Naive B cell (primary cell): ENCODE results near the gene RDH13. TPM values are rescaled to one million over a fixed set of nuclear protein-coding genes. Genes with fewer than 3 reads are reported as not detected.
A peak's percentile ranks its signal among the peaks of the same experiment; 100 is the strongest.
"Not testable (repeated sequence)": the region's sequence is repeated elsewhere in the genome, so short reads cannot be mapped to it uniquely, and the experiment has no call there.

ENCODE experiments used
- ATAC-seq, 2 donors: fragments of 150-1000 bp; cut with Tn5 transposase; 2 replicates each; pipeline ENCODE4 v1.10.0; 2021; ENCODE audit warnings: low read depth in 2 of 2, mild to moderate bottlenecking in 2 of 2, moderate library complexity in 2 of 2
- DNase-seq: peaks from one replicate; pipeline ENCODE4 v3.0.0; 2022
- H3K27ac Mint-ChIP-seq, 6 donors: one replicate each; pipeline ENCODE4 v1.8.0; 2020 to 2022; ENCODE audit warnings: mild to moderate bottlenecking in 6 of 6, mixed read lengths in 6 of 6, moderate library complexity in 5 of 6, inconsistent platforms in 2 of 6
- H3K27me3 Mint-ChIP-seq, 3 donors: one replicate each; pipeline ENCODE4 v1.8.0; 2021 to 2022; ENCODE audit warnings: mixed read lengths in 3 of 3, mild to moderate bottlenecking in 1 of 3
- H3K36me3 Mint-ChIP-seq, 2 donors: one replicate each; pipeline ENCODE4 v1.8.0; 2020 to 2022; ENCODE audit warnings: mixed read lengths in 2 of 2, inconsistent platforms in 1 of 2, mild to moderate bottlenecking in 1 of 2
- H3K4me1 Mint-ChIP-seq, 3 donors: one replicate each; pipeline ENCODE4 v1.8.0; 2020 to 2022; ENCODE audit warnings: mixed read lengths in 3 of 3, inconsistent platforms in 1 of 3, mild to moderate bottlenecking in 1 of 3, moderate library complexity in 1 of 3
- H3K4me3 Mint-ChIP-seq, 8 donors: one replicate each; pipeline ENCODE4 v1.8.0; 2020 to 2022; ENCODE audit warnings: mild to moderate bottlenecking in 8 of 8, mixed read lengths in 8 of 8, moderate library complexity in 8 of 8, inconsistent platforms in 2 of 8
- H3K9me3 Mint-ChIP-seq, 7 donors: one replicate each; pipeline ENCODE4 v1.8.0; 2020 to 2022; ENCODE audit warnings: mixed read lengths in 7 of 7, mild to moderate bottlenecking in 5 of 7, inconsistent platforms in 2 of 7, moderate library complexity in 1 of 7
- polyA plus RNA-seq, 6 donors: library from polyadenylated mRNA; unstranded; fragments of 300-500 nt; fragmentation: Illumina TruSeq; gene quantifications; one replicate each; pipeline ENCODE4 v1.2.3, GENCODE V29; 2021; ENCODE audit warnings: low read depth in 6 of 6

RDH13 gene, protein sequence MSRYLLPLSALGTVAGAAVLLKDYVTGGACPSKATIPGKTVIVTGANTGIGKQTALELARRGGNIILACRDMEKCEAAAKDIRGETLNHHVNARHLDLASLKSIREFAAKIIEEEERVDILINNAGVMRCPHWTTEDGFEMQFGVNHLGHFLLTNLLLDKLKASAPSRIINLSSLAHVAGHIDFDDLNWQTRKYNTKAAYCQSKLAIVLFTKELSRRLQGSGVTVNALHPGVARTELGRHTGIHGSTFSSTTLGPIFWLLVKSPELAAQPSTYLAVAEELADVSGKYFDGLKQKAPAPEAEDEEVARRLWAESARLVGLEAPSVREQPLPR
- 10 to 100 TPM in 1 of 6 donors, 1 to 10 TPM in 5; 2.7 to 20.4 (median 8.4) TPM for polyA plus RNA-seq

DNA sequence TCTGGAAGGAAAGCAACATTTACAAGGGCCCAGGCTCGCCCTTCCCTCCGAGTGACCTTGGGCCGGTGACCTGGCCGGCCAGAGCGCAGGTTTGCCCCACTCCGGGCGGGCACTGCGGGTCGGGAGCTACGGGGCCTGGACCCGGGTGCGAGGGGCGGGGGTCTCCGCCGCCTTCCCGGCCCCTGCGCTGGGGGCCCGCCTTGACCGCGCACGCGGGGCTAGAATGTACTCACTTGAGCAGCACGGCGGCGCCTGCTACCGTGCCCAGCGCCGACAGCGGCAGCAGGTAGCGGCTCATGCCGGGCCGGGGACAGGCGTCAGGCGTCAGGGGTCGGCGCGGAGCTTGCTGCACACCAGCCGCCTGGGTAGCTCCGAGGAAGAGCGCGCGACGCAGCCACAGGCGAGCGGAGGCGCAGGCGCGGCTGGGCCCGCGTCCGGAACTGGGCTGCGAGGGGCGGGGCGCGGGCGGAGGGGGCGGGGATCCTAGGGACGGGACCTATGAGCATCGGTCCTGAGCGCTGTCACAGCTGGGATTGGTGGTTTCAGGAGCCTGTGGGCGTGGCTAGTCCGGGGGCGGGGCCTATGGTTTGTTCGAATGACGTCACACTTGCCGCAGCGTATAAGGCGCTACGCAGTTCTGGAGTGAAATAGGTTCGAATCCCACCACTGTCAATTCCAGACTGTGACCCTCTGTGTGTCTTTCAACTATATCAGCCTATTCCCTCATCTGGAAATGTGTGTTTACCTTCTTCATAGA is at the start of gene RDH13:
RDH13 (minus strand) TSS at position 414 of the 757 bp plus-strand sequence; CDS start at position 298, 116 bp downstream.
- Mint-ChIP-seq H3K36me3 (peaks cover 0 to 8% of the 10 kb centered on the region in 2 donors), H3K4me3 (peak within 1 kb of the TSS; percentile 80 to 95 (median 86)), H3K9me3 (peaks cover 0 to 6% (median 4%) of the 10 kb centered on the region in 7 donors), H3K4me1 (peaks cover 3 to 26% (median 11%) of the 10 kb centered on the region in 3 donors), H3K27ac (peak within 1 kb of the TSS; percentile 33 to 94 (median 84)), H3K27me3 (peaks cover 16 to 24% (median 23%) of the 10 kb centered on the region in 3 donors)
- DNase-seq (peak; percentile 95), ATAC-seq (peak; percentile 97 to 98)

DNA sequence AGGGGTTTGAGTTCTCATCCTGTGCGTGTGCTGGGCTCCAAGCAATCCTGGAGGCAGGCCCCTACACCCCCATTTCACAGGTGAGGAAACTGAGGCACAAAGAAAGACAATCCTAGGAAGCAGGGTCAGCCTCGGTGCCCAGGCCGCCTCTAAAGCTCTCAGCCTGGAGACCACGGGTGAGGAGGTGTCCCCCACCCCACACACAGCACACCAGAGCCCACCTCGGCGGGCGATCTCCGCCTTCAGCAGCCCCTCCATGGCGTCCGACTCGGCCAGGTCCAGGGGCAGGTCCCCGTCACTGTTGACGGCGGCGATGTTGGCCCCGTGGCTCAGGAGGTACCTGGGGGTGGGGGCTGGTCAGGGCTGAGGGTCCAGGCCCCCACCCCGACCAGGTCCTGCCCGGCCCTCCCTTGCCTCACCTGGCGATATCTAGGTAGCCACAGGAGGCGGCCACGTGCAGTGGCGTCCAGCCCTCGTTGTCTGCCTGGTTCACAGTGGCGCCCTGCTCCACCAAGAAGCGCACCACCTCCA is 49.4 kb upstream of the RDH13 start:
- Mint-ChIP-seq H3K4me1 (peaks cover 32 to 59% (median 42%) of the 10 kb centered on the region in 3 donors), H3K27me3 (no peaks in the 10 kb centered on the region), H3K4me3 (no peak overlapping the region), H3K27ac (no peak overlapping the region), H3K9me3 (no peaks in the 10 kb centered on the region), H3K36me3 (peaks cover 0 to 7% of the 10 kb centered on the region in 2 donors)
- no peak for DNase-seq
- ATAC-seq, result no peak

DNA sequence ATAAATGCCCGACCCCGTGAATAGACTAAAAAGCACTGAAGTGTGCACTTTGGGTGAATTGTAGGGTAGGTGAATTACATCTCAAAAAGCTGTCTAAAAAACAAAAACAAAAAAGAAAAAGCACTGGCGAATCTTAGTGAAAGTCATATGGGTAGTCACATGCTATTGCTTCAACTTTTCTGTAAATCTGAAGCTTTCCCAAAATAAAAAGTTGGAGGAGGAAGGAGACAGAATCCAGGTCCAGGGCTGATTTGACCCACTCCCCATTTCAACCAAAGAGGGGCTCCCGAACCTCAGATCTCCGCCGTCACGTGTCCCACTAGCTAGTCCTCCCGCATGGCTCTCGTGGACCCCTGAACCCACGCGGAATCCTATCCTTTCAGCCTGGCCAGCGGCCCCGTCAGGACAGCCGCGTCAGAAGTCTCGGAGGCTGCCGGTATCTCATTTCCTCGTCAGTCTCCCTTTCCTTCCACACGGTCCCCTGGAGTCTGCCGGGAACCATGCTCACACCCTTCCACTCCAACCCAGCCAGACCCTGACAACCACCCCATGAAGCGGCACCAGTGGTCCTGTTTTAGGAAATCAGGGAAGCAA is 48.4 kb upstream of the RDH13 start:
- DNase-seq, result no peak
- no peak for ATAC-seq
- no peaks in the 10 kb centered on the region for H3K27me3 Mint-ChIP-seq
- peak overlapping the region in 1 of 8 donors; percentile 21 for H3K4me3 Mint-ChIP-seq
- H3K27ac Mint-ChIP-seq, result no peak overlapping the region
- H3K9me3 Mint-ChIP-seq, result no peaks in the 10 kb centered on the region
- peaks cover 31 to 52% (median 36%) of the 10 kb centered on the region in 3 donors for H3K4me1 Mint-ChIP-seq
- H3K36me3 Mint-ChIP-seq, result peaks cover 0 to 6% of the 10 kb centered on the region in 2 donors

DNA sequence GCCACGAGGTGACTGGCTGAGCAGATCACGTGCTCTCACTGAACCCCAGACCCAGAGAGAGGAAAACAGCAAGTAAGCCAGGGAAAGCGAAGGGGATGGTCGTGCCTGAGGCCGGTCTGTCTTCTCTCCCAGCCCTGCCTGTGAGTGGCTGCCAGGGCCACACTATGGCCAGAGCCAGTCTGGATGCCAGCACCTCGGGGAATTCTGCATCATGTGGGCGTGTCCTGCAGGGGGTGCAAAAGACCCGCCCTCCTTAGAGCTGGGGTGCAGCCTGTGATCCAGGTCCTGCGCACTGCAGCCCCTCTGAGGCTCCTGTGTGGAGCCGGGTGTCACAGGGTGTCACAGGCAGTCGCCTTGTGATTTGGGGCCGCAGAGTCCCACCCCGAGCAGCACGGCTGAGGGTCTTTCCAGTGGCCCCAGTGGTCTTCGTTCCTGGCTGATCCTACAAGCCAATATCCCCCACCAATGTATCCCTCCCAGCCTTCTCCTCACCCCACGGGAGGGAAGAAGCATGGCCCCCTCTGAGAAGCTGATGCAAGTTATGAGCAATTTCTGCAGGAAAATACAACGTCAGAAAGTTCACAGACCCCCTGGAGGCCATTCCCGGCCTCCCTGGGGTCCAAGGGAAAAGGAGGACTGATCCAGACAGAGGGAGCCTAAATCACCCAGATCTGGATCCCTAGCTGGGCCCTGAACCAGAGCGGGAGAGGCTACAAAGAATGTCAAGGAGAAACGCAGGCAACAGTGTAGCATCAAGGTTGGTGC is 46.8 kb upstream of the RDH13 start:
- no peak overlapping the region for H3K4me3 Mint-ChIP-seq
- H3K27ac Mint-ChIP-seq, result no peak overlapping the region
- no peaks in the 10 kb centered on the region for H3K27me3 Mint-ChIP-seq
- H3K36me3 Mint-ChIP-seq, result peaks cover 0 to 13% of the 10 kb centered on the region in 2 donors
- no peaks in the 10 kb centered on the region for H3K9me3 Mint-ChIP-seq
- no peak for DNase-seq
- peaks cover 15 to 35% (median 21%) of the 10 kb centered on the region in 3 donors for H3K4me1 Mint-ChIP-seq
- no peak for ATAC-seq

DNA sequence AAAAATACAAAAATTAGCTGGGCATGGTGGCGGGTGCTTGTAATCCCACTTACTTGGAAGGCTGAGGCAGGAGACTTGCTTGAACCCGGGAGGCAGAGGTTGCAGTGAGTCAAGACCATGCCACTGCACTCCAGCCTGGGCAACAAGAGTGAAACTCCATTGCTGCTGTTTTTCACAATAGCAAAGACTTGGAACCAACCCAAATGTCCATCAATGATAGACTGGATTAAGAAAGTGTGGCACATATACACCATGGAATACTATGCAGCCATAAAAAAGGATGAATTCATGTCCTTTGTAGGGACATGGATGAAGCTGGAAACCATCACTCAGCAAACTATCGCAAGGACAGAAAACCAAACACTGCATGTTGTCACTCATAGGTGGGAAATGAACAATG is 44.3 kb upstream of the RDH13 start:
- H3K36me3 Mint-ChIP-seq, result peaks cover 0 to 13% of the 10 kb centered on the region in 2 donors
- not testable (repeated sequence) for H3K27ac Mint-ChIP-seq, H3K27me3 Mint-ChIP-seq, H3K4me3 Mint-ChIP-seq, ATAC-seq, DNase-seq, H3K9me3 Mint-ChIP-seq
- peaks cover 10 to 23% (median 13%) of the 10 kb centered on the region in 3 donors for H3K4me1 Mint-ChIP-seq

DNA sequence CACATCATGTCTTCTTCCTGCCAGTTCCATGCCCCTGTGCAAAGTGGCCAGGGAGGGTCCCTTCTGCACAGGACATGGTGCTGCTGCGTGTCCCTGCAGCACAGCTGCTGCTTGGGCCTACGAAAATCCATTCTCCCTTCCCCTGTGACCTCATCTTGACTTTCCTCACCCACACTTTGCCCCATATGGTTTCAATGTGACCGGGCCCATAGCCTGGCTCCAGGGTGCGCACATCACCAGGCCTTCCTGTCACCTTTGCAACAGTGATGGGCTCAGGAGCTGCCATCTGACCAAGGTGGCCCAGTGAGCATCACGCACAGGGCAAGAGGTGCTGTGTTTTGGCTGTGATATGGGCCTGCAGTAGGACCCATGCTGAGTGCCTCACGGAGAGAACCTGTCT is 43.6 kb upstream of the RDH13 start:
- Mint-ChIP-seq H3K36me3 (peaks cover 0 to 13% of the 10 kb centered on the region in 2 donors), H3K4me3 (peak overlapping the region in 1 of 8 donors; percentile 26), H3K27ac (no peak overlapping the region), H3K4me1 (peaks cover 8 to 22% (median 17%) of the 10 kb centered on the region in 3 donors), H3K27me3 (no peaks in the 10 kb centered on the region), H3K9me3 (peaks cover 0 to 1% (median 0%) of the 10 kb centered on the region in 7 donors)
- DNase-seq (no peak), ATAC-seq (no peak)

DNA sequence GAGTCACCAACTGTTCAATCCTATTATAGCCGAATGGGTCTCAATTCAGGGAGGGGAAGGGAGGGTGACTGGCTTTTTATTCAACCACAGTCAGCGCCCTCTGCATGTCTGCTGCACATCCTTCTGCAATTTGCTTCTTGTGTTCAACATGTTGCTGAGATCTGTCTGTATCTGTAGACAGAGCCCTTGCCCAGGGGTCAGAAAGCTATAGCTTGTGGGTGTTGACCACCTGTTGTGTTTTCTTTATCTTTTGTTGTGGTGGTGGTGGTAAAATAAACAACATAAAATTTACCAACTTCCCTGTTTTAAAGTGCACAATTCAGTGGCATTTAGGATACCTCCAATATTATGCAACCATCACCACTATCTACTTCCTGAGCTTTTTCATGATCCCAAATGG is 42.3 kb upstream of the RDH13 start:
- Mint-ChIP-seq H3K4me1 (peaks cover 6 to 13% (median 10%) of the 10 kb centered on the region in 3 donors), H3K4me3 (no peak overlapping the region), H3K27me3 (no peaks in the 10 kb centered on the region), H3K9me3 (peaks cover 0 to 1% (median 0%) of the 10 kb centered on the region in 7 donors), H3K27ac (no peak overlapping the region), H3K36me3 (peaks cover 0 to 13% of the 10 kb centered on the region in 2 donors)
- ATAC-seq (no peak), DNase-seq (no peak)

DNA sequence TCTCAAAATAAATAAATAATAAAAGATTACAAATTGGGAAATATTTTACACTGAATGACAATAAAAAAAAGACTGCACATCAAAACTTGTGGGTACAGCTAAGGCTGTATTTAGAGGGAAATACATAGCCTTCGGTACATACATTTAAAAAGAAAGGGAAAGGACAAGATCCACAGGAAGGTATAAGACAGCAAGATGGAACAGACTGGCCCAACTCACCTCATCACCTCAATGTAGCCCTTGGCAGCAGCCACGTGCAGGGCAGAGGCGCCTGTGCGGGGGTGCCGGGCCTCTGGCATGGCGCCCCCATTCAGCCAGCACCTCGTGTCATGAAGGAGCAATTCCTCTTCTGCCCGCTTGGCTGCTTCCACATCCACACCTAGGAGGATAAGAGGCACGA is 40.2 kb upstream of the RDH13 start:
- peak overlapping the region in 1 of 6 donors; percentile 72 for H3K27ac Mint-ChIP-seq
- peaks cover 0 to 12% (median 0%) of the 10 kb centered on the region in 3 donors for H3K4me1 Mint-ChIP-seq
- H3K4me3 Mint-ChIP-seq, result no peak overlapping the region
- peaks cover 0 to 1% (median 0%) of the 10 kb centered on the region in 7 donors for H3K9me3 Mint-ChIP-seq
- ATAC-seq (no peak), DNase-seq (no peak)
- H3K27me3 Mint-ChIP-seq, result no peaks in the 10 kb centered on the region
- H3K36me3 Mint-ChIP-seq, result peaks cover 0 to 14% of the 10 kb centered on the region in 2 donors

DNA sequence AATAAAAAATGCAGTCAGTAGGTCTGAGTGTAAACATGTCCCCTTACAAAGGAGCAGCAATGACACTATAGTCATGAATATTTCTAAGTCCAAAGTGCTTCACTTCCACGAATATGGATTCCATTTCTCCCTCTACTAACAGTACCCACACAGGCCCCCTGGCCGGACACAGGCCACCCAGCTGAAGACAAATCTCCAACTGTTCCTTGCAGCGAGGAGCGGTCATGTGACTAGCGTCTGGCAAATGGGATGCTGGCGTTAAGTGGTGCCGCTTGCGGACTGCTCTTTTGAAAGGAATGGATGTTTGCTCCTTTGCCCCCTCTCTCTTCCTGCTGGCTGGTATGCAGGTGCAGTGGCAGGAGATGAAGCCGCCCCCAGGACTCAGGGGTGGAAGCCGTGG is 38.3 kb upstream of the RDH13 start:
- peaks cover 0 to 14% of the 10 kb centered on the region in 2 donors for H3K36me3 Mint-ChIP-seq
- ATAC-seq, result no peak
- no peak for DNase-seq

DNA sequence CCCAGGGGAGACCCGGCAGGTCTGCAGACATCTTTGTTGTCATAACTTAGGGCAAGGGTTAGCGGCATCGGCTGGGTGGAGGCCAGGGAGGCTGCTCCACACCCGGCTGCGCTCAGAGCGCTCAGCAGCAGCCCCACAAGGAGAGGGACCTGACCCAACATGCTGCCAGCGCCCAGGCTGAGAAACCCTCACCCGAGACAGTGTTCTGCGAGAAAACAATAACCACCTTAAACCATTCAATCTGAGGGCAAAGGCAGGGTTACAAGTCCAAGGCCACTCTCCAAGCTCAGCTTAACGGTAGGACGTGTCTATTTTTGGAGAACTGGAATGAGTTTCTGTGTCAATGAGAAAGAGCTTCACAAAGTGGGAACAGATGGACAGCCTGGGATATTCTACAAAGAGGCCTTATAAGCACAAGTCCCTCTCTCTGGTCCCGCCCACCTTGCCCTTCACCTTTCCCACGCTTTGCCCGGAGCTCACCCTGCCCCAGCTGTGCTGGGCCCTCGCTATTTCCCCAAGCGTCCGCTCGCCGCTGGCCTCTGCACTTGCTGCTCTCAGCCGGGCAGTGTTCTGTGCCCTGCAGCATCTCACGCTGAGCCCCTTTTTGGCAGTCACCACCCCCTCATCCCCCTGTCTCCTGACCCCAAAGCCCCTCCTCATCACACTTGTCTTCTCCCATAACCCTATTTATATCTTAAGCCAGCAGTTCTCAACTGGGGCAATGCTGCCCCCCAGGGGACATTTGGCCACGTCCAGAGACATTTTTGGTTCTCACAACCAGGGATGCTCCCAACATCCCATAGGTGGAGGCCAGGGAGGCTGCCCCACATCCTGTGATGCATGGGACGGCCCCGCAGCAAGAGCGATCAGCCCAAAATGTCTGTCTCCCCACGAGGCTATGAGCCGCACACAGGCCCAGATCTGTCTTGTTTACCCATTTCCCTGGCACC is 36.9 kb upstream of the RDH13 start:
- peaks cover 0 to 1% (median 0%) of the 10 kb centered on the region in 7 donors for H3K9me3 Mint-ChIP-seq
- DNase-seq, result no peak
- no peak overlapping the region for H3K27ac Mint-ChIP-seq
- H3K27me3 Mint-ChIP-seq, result no peaks in the 10 kb centered on the region
- no peak overlapping the region for H3K4me3 Mint-ChIP-seq
- H3K4me1 Mint-ChIP-seq, result peaks cover 0 to 12% (median 0%) of the 10 kb centered on the region in 3 donors
- peaks cover 0 to 11% of the 10 kb centered on the region in 2 donors for H3K36me3 Mint-ChIP-seq
- no peak for ATAC-seq

More for the DNA sequence above, 38.3 kb upstream of the RDH13 start:
- Mint-ChIP-seq H3K27me3 (no peaks in the 10 kb centered on the region), H3K27ac (no peak overlapping the region), H3K4me1 (peaks cover 0 to 12% (median 0%) of the 10 kb centered on the region in 3 donors), H3K9me3 (peaks cover 0 to 1% (median 0%) of the 10 kb centered on the region in 7 donors), H3K4me3 (no peak overlapping the region)

DNA sequence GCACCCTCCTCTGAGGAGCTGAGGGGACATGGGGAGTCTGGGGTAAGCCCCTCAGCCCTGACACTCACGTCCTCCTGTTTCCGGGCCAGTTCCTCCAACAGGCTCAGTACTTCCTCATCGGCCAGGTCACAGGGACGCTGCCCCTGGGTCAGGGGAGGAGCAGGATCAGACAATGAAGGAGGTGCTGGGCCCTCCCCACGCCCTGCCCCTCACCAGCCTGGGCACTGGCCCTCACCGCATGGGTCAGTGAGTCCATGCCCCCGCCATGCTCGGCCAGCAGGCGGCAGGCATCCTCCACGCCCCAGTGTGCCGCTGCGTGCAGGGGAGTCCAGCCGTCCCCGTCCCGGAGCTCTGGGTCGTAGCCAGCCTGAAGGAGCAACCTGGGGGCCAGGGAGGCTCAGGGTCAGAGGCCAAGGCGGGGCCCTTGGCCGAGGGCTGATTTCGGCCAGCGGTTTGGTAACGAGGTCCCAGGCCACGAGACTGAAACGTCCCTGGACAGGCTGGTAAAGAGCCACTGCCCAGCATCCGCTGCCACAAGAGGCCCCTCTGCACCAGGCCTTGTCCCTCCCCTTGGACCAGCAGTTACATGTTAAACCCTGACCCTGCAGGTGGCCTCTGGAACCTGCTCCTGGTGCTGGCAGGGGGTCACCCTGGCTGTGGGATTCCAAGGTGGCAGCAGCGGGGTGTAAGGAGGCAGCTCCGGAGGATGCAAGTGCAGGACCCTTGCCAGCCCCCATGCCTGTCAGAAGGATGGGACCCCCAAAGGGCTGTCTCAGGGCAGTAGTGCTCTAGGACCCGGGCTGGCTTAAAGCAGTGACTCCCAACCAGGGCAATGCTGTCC is 36.0 kb upstream of the RDH13 start:
- ATAC-seq, result no peak
- DNase-seq, result no peak
- Mint-ChIP-seq H3K27me3 (no peaks in the 10 kb centered on the region), H3K27ac (no peak overlapping the region), H3K36me3 (peaks cover 0 to 15% of the 10 kb centered on the region in 2 donors), H3K4me3 (no peak overlapping the region), H3K9me3 (peaks cover 0 to 1% (median 0%) of the 10 kb centered on the region in 7 donors), H3K4me1 (peaks cover 0 to 12% (median 0%) of the 10 kb centered on the region in 3 donors)
